ENCODE results near the gene PEX7.
"Not testable (repeated sequence)": the region's sequence is repeated elsewhere in the genome, so short reads cannot be mapped to it uniquely, and the experiment has no call there.

The PEX7 gene

DNA sequence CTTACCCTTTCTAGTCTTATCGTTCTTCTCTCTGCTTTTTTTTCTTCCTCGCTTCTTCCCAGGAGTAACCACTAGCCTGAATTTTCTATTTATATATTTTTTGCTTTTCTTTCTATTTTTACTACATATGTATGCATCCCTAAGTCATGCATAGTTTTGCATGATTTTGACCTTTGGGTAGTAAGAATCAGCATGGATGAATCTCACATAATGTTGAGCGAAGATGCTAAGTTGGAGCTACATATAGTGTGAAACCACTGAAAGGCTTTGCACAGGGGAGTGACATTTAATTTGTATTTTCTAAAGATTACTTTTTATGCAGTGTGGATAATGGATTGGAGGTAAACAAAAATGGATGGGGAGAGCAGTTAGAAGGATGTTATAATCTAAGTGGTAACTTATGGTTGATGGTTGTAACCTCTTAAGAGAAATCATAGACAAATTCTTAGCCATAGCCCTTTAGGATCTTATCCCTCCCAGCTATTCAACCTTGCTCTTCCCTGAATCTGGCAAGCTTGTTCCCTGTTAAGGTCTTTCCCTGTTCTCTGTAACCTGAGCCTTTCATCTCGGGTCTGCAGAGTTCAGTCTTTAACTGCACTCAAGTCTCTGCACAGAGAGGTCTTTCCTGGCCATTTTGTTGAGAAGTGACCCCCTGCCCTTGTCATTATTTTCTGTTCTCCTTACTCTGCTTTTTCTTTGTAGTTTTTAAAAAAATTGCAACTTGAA, 18.0 kb downstream of the PEX7 start:
- no peaks in the 10 kb centered on the region for H3K9me3 ChIP-seq (ENCODE audit: control insufficient read depth, insufficient read depth, low read length)
- no peak overlapping the region for H3K4me3 ChIP-seq (ENCODE audit: low read length)
- no peak for TF ChIP-seq EZH2phosphoT487 (IDR thresholded peaks at IDR 0.05; ENCODE audit: borderline replicate concordance, low read length)
- TF ChIP-seq, protein P1, sequence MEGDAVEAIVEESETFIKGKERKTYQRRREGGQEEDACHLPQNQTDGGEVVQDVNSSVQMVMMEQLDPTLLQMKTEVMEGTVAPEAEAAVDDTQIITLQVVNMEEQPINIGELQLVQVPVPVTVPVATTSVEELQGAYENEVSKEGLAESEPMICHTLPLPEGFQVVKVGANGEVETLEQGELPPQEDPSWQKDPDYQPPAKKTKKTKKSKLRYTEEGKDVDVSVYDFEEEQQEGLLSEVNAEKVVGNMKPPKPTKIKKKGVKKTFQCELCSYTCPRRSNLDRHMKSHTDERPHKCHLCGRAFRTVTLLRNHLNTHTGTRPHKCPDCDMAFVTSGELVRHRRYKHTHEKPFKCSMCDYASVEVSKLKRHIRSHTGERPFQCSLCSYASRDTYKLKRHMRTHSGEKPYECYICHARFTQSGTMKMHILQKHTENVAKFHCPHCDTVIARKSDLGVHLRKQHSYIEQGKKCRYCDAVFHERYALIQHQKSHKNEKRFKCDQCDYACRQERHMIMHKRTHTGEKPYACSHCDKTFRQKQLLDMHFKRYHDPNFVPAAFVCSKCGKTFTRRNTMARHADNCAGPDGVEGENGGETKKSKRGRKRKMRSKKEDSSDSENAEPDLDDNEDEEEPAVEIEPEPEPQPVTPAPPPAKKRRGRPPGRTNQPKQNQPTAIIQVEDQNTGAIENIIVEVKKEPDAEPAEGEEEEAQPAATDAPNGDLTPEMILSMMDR (IDR thresholded peaks at IDR 0.05; ENCODE audit: low read depth, low read length, poor library complexity, severe bottlenecking) = no peak
- H3K4me1 ChIP-seq (ENCODE audit: control insufficient read depth, low read length) = no peaks in the 10 kb centered on the region
- H3K9me2 ChIP-seq (replicated peaks; ENCODE audit: control insufficient read depth, low read length) = no peaks in the 10 kb centered on the region
- no peaks in the 10 kb centered on the region for H3K79me2 ChIP-seq (ENCODE audit: control insufficient read depth, low read length)
- H3K27me3 ChIP-seq (ENCODE audit: control insufficient read depth, low read length) = no peaks in the 10 kb centered on the region
- no peaks in the 10 kb centered on the region for H3F3A ChIP-seq (ENCODE audit: control insufficient read depth, insufficient read depth)
- H3K4me2 ChIP-seq (ENCODE audit: low read length) = no peak overlapping the region
- H4K20me1 ChIP-seq (ENCODE audit: control insufficient read depth, insufficient read depth, low read depth, low read length) = no peaks in the 10 kb centered on the region
- no peak overlapping the region for H3K27ac ChIP-seq (ENCODE audit: low read depth, low read length)
- no peaks in the 10 kb centered on the region for H3K36me3 ChIP-seq (ENCODE audit: control insufficient read depth, low read length)

DNA sequence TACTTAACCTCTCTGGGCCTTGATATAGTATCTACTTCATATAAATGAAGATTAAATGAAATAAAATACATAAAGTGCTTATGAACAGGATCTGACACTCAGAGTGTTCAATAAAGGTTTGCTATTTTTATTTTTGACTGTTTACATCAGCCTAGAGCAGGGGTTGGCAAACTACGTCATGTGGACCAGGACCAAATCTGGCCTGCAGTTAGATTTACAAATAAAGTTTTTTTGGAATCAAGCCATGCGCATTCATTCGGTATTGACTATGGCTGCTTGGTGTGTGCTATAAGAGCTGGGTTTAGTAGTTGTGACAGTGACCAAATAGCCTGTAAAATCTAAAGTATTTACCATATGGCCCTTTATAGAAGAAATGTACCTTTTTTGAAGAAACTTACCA, 20.8 kb downstream of the PEX7 start:
- Histone ChIP-seq H3K27ac (ENCODE audit: low read depth, low read length) (no peak overlapping the region), H3K36me3 (ENCODE audit: control insufficient read depth, low read length) (no peaks in the 10 kb centered on the region), H3K9me2 (replicated peaks; ENCODE audit: control insufficient read depth, low read length) (no peaks in the 10 kb centered on the region), H3K27me3 (ENCODE audit: control insufficient read depth, low read length) (no peaks in the 10 kb centered on the region), H3K4me2 (ENCODE audit: low read length) (no peak overlapping the region), H3K4me1 (ENCODE audit: control insufficient read depth, low read length) (no peaks in the 10 kb centered on the region), H3K4me3 (ENCODE audit: low read length) (no peak overlapping the region), H3F3A (ENCODE audit: control insufficient read depth, insufficient read depth) (no peaks in the 10 kb centered on the region), H3K9me3 (ENCODE audit: control insufficient read depth, insufficient read depth, low read length) (no peaks in the 10 kb centered on the region), H4K20me1 (ENCODE audit: control insufficient read depth, insufficient read depth, low read depth, low read length) (no peaks in the 10 kb centered on the region), H3K79me2 (ENCODE audit: control insufficient read depth, low read length) (no peaks in the 10 kb centered on the region)
- TF ChIP-seq, protein P1 (IDR thresholded peaks at IDR 0.05; ENCODE audit: low read depth, low read length, poor library complexity, severe bottlenecking) = no peak
- no peak for TF ChIP-seq EZH2phosphoT487 (IDR thresholded peaks at IDR 0.05; ENCODE audit: borderline replicate concordance, low read length)

DNA sequence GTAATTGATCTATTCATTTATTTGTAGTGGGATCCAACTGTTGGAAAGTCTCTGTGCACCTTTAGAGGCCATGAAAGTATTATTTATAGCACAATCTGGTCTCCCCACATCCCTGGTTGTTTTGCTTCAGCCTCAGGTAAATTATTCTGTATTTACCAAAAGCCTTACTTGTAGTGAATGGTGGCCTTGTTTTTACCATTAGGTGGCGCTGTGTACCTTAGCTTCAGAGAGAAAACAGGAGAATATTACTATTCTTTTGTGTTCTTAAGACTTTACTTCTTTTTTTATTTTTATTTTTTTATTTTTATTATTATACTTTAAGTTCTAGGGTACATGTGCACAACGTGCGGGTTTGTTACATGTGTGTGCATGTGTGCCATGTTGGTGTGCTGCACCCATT, 23.7 kb downstream of the PEX7 start:
- H3F3A ChIP-seq (ENCODE audit: control insufficient read depth, insufficient read depth) = no peaks in the 10 kb centered on the region
- no peaks in the 10 kb centered on the region for H4K20me1 ChIP-seq (ENCODE audit: control insufficient read depth, insufficient read depth, low read depth, low read length)
- H3K4me2 ChIP-seq (ENCODE audit: low read length) = no peak overlapping the region
- no peaks in the 10 kb centered on the region for H3K9me2 ChIP-seq (replicated peaks; ENCODE audit: control insufficient read depth, low read length)
- no peaks in the 10 kb centered on the region for H3K9me3 ChIP-seq (ENCODE audit: control insufficient read depth, insufficient read depth, low read length)
- H3K79me2 ChIP-seq (ENCODE audit: control insufficient read depth, low read length) = no peaks in the 10 kb centered on the region
- no peaks in the 10 kb centered on the region for H3K27me3 ChIP-seq (ENCODE audit: control insufficient read depth, low read length)
- no peak overlapping the region for H3K27ac ChIP-seq (ENCODE audit: low read depth, low read length)
- no peaks in the 10 kb centered on the region for H3K36me3 ChIP-seq (ENCODE audit: control insufficient read depth, low read length)
- no peaks in the 10 kb centered on the region for H3K4me1 ChIP-seq (ENCODE audit: control insufficient read depth, low read length)
- H3K4me3 ChIP-seq (ENCODE audit: low read length) = no peak overlapping the region
- no peak for TF ChIP-seq EZH2phosphoT487 (IDR thresholded peaks at IDR 0.05; ENCODE audit: borderline replicate concordance, low read length)
- TF ChIP-seq, protein P1 (IDR thresholded peaks at IDR 0.05; ENCODE audit: low read depth, low read length, poor library complexity, severe bottlenecking) = peak; percentile 56

DNA sequence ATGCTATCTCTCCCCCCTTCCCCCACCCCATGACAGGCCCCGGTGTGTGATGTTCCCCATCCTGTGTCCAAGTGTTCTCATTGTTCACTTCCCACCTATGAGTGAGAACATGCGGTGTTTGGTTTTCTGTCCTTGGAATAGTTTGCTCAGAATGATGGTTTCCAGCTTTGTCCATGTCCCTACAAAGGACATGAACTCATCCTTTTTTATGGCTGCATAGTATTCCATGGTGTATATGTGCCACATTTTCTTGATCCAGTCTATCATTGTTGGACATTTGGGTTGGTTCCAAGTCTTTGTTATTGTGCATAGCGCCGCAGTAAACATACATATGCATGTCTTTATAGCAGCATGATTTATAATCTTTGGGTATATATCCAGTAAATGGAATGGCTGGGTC, 24.1 kb downstream of the PEX7 start:
- H3K27me3 ChIP-seq (ENCODE audit: control insufficient read depth, low read length); H4K20me1 ChIP-seq (ENCODE audit: control insufficient read depth, insufficient read depth, low read depth, low read length); H3K4me3 ChIP-seq (ENCODE audit: low read length); H3K36me3 ChIP-seq (ENCODE audit: control insufficient read depth, low read length); H3K27ac ChIP-seq (ENCODE audit: low read depth, low read length); H3K4me1 ChIP-seq (ENCODE audit: control insufficient read depth, low read length); H3K79me2 ChIP-seq (ENCODE audit: control insufficient read depth, low read length); H3K4me2 ChIP-seq (ENCODE audit: low read length); H3K9me3 ChIP-seq (ENCODE audit: control insufficient read depth, insufficient read depth, low read length); H3K9me2 ChIP-seq (replicated peaks; ENCODE audit: control insufficient read depth, low read length); H3F3A ChIP-seq (ENCODE audit: control insufficient read depth, insufficient read depth): not testable (repeated sequence)

DNA sequence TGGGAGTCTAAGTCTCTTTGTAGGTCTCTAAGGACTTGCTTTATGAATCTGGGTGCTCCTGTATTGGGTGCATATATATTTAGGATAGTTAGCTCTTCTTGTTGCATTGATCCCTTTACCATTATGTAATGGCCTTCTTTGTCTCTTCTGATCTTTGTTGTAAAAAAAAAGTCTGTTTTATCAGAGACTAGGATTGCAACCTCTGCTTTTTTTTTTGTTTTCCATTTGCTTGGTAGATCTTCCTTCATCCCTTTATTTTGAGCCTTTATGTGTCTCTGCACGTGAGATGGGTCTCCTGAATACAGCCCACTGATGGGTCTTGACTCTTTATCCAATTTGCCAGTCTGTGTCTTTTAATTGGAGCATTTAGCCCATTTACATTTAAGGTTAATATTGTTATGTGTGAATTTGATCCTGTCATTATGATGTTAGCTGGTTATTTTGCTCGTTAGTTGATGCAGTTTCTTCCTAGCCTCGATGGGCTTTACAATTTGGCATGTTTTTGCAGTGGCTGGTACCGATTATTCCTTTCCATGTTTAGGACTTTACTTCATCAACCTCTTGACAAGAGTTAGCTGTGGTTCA, 27.7 kb downstream of the PEX7 start:
- H3K79me2 ChIP-seq (ENCODE audit: control insufficient read depth, low read length); H4K20me1 ChIP-seq (ENCODE audit: control insufficient read depth, insufficient read depth, low read depth, low read length); H3K36me3 ChIP-seq (ENCODE audit: control insufficient read depth, low read length); H3K4me1 ChIP-seq (ENCODE audit: control insufficient read depth, low read length); H3K27ac ChIP-seq (ENCODE audit: low read depth, low read length); H3K4me2 ChIP-seq (ENCODE audit: low read length); H3K4me3 ChIP-seq (ENCODE audit: low read length); H3K27me3 ChIP-seq (ENCODE audit: control insufficient read depth, low read length); H3K9me2 ChIP-seq (replicated peaks; ENCODE audit: control insufficient read depth, low read length); H3F3A ChIP-seq (ENCODE audit: control insufficient read depth, insufficient read depth); H3K9me3 ChIP-seq (ENCODE audit: control insufficient read depth, insufficient read depth, low read length): not testable (repeated sequence)
